GM18858 (cell line): ENCODE data around the gene GPC1.

Experiments
- ATAC-seq: cut with Tn5 transposase; IDR thresholded peaks from one replicate; pipeline ENCODE4 v1.9.1; 2021; ENCODE audit not compliant: unreplicated experiment

The GPC1 gene

GRCh38 chr2:240441993-240442411, 6.5 kb downstream of the GPC1 start:
- no peak for ATAC-seq

GRCh38 chr2:240442891-240443715, 7.6 kb downstream of the GPC1 start:
- no peak for ATAC-seq

- ATAC-seq, result no peak
Observed at GRCh38 chr2:240443891-240444301, 8.4 kb downstream of the GPC1 start.

GRCh38 chr2:240444464-240444863, 9.0 kb downstream of the GPC1 start:
- no peak for ATAC-seq

DNA sequence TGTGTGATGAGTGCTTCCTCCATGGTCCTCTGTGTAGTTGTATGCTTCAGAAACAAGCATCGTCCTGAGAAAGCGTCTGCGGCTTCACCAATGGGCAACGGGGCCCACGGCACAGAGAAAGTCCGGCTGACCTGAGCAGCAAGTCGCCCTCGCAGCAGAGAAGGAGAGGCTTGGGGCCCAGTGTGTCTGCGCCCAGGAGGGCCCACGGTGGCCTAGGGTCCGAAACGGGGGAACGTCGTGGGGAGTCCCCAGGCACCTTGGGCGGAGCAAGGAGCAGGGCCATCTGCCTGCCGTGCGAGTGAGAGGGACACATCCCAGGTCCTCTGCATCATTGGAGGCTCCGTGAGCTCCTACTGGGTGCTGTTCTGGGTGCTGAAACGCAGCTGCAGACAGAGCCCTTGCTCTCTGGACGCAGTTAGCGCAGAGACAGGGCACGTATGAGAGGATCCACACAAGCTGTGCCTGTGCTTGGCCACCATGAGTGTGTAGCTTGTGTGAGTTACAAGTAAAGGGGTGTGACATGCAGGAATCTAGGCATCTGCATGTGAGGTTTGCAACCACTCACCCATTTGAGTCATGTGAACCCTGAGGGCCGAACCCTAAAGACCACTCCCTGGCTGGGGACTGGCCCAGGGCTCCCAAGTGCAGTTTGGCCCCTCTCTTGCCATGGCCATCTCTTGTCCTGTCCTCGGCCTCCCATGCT, 10.6 kb downstream of the GPC1 start:
- ATAC-seq, result no peak

DNA sequence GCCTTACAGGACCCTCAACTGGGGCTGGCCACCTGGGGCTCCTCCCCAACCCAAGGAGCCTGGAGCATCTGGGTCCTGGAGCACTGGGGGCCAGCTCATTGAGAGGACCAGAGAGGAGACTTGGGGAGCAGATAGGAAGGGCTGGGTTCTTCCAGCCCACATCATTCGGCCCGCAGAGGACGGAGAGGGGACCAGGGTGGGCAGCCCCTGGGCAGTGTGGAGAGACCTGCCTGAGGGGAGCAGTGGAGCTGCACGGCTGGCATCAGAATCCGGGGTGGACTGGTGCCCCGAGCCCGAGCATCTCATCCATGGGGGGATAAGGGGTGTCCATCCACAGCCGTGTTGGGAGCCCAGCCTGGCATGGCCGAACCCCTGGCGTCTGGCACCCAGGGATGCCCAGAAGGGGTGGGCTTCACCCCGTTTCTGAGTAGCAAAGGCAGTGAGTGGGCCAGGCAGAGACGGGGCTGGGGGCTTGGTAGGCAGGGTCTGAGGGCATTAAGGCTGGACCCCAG, 11.3 kb downstream of the GPC1 start:
- ATAC-seq, result no peak

- ATAC-seq, result no peak
Observed at GRCh38 chr2:240447331-240447730, 11.9 kb downstream of the GPC1 start.

DNA sequence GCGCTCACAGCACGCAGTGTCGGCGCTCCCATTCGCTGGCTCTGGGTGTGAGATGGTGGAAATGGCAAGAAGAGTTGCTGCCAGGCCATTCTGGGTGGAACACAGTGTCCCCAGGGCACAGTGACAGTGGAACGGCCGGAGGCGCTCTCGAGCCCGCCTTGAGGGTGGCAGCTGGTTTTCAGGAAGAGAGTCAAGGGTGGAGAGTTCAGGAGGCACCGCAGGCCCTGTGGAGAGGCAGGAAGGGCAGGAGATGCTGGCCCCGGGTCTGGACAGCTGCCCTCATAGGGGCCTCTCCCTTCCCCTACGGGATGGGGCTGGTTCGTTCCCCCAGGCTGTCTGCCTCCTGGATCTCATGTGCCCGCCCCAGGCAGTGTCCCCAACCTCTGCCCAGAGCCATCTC, 12.5 kb downstream of the GPC1 start:
- ATAC-seq, result no peak

- no peak for ATAC-seq
Observed at GRCh38 chr2:240448387-240449274, 13.2 kb downstream of the GPC1 start.

DNA sequence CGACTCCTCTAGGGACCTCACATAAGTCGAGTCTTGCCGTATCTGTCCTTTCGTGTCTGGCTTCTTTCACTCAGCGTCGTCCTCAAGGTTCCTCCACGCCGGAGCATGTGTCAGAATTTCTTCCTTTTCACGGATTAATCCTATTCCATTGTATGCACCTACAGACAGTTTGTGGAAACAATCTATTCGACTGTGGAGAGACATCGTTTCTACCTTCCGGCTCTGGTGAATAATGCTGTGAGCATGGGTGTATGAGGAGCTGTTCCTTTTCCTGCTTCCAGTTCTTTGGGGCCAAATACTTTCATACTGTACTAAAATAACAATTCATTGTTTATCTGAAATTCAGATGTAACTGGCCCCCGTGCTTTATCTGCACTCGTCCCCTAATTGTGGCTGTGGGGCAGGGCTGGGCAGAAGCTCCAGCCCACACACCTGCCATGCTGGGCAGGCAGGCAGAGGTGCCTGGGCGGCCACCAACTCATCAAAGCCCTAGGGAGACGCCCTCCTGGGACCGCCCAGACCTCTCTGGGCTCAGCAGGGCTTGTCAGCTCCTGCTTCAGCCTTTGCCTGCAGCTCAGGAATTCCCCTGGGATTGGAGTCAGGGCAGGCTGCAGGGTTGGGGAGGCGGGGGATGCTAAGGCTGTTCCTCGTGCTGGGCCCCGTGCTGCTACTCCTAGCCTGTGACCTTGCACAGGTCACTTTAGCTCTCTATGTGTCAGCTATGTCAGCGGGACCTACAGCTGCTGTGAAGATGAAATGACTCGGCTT, 14.5 kb downstream of the GPC1 start:
- ATAC-seq, result no peak

DNA sequence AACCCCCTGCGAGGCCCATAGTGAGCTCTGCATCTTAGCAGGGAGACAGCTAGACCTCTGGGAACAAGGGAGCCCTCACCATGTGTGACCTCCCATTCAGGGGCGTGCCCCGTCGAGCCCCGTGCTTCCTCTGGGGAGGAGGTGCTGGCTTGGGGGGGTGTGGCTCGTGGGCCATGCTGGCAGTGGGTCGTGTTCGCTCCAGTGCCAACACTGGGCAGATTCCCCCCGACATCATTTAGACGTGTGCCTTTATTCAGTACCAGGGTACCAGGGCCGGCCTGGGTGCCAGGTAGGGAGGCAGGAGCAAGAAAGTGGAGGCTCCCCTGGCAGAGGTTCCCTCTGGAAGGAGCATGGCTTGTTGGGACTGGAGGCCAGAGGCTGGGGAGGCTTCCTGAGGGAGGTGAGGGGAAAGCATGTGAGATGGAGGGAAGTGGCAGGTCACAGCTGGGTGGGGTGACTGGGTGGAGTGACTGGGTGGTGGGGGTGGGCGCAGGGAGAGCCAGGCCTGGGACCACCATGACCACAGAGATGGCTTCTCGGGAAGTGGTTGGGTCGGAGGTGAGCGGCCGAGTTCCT, 15.2 kb downstream of the GPC1 start:
- ATAC-seq, result no peak

- no peak for ATAC-seq
Observed at GRCh38 chr2:240451108-240451611, 15.7 kb downstream of the GPC1 start.

GRCh38 chr2:240451791-240452461, 16.5 kb downstream of the GPC1 start:
- ATAC-seq, result no peak

DNA sequence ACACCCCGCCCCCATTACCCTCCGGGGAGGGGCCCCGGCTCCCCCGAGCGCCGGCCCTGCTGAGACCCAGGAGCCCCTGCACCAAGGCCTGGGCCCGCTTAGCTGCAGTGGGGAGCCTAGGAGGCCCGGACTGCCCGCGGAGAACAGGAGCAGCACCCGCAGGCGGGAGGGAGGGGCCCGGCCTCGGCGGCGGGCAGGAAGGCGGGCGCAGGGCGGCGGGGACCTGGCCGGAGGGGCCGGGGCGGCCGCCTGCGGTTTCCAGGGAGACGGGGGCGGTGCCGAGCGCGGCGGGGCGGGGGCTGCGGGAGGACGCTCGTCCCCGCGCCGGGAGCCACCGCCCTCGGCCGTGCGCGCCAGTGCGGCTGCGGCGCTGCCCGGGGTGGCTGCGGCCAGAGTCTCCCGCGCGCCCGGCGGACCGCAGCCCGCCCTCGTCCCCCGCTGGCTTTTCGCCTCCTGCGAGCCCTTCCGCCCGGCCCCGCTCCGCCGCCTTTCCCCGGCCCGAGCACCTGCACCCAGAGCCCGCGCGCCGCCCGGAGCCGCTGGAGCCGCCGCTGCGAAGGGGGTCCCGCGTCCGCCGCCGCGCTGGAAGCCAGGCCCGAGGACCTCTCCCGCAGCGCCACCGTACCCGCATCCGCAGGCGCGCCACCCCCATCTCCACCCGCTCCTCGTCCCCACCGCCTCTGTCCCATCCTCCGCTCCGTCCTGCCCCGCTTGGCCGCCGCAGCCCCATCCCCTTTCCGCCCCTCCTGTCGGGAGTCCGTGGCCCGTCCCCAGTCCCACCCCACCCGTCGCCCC, 17.2 kb downstream of the GPC1 start:
- ATAC-seq, result no peak

GRCh38 chr2:240453461-240454105, 18.1 kb downstream of the GPC1 start:
- no peak for ATAC-seq

DNA sequence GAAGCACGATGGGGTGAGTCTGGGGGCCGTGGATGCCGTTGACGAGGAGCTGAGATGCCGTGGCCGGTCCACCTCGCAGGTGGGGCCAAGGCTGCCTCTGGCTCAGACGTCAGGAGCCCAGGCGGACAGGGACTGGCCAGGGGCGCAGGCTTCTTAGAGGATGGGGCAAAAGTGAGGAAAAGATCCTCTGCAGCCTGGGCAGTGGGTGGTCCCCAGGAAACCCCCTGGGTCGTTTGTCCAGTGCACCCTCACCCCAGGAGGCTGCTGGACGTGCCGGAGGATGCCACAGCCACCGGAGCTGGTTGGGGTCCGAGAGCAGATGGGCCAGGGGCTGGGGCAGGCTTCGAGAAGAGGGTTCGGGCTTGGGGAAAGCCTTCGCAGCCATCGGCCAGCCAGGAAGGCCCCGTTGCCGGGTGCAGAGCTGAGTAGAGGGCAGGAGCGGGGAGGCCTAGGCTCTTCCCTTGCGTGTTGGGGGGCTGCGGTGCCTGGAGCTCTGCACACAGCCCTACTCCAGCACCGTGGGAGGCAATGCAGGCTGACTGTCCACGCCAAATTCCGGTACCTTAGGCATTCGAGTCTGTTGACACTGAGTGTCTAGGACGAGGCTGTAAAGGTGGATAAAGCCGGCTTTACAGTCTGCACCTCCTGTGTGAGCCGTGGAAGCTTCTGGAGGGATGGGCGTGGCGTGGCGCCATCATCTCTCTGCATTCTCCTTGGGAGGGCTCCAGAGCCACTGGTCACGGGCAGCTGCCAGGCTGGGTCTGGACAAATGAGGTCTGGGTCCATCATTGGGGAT, 18.8 kb downstream of the GPC1 start:
- ATAC-seq, result no peak

- ATAC-seq, result no peak
Observed at GRCh38 chr2:240455272-240455646, 19.8 kb downstream of the GPC1 start.
